ENCODE results near the gene TNFAIP2.

The TNFAIP2 gene

GRCh38 chr14:103087343-103087835 lies 35.9 kb upstream of the TNFAIP2 start:
- no peak overlapping the region for H3K4me3 ChIP-seq (ENCODE audit: insufficient read depth, low read length, poor library complexity, severe bottlenecking)
- no peaks in the 10 kb centered on the region for H3F3A ChIP-seq (ENCODE audit: insufficient read depth)
- H4K20me1 ChIP-seq (ENCODE audit: low read depth, low read length): no peaks in the 10 kb centered on the region
- H3K27me3 ChIP-seq (ENCODE audit: low read length): no peaks in the 10 kb centered on the region
- no peak for TF ChIP-seq CTCF (IDR thresholded peaks at IDR 0.05; ENCODE audit: insufficient read depth, low read length, poor library complexity, severe bottlenecking)
- TF ChIP-seq EZH2phosphoT487 (conservative IDR thresholded peaks at IDR 0.05; ENCODE audit: low read length): no peak
- no peak overlapping the region for H2AFZ ChIP-seq (ENCODE audit: low read depth, low read length, severe bottlenecking)
- H3K9me2 ChIP-seq (replicated peaks; ENCODE audit: insufficient read depth, low read length): no peaks in the 10 kb centered on the region
- H3K9me3 ChIP-seq (ENCODE audit: insufficient read depth, low read length): no peaks in the 10 kb centered on the region
- H3K36me3 ChIP-seq (ENCODE audit: low read length): no peaks in the 10 kb centered on the region
- H3K4me2 ChIP-seq (ENCODE audit: low read depth, low read length, poor library complexity, severe bottlenecking): no peak overlapping the region
- no peak overlapping the region for H3K9ac ChIP-seq (ENCODE audit: low read length)
- H3K27ac ChIP-seq (ENCODE audit: low read depth, low read length): no peak overlapping the region
- H3K79me2 ChIP-seq (ENCODE audit: insufficient read depth, low read length): no peaks in the 10 kb centered on the region

GRCh38 chr14:103088921-103089320 lies 34.3 kb upstream of the TNFAIP2 start:
- Histone ChIP-seq H3K27ac (ENCODE audit: low read depth, low read length) (no peak overlapping the region), H3K9me3 (ENCODE audit: insufficient read depth, low read length) (no peaks in the 10 kb centered on the region), H2AFZ (ENCODE audit: low read depth, low read length, severe bottlenecking) (no peak overlapping the region), H3K4me2 (ENCODE audit: low read depth, low read length, poor library complexity, severe bottlenecking) (no peak overlapping the region), H3F3A (ENCODE audit: insufficient read depth) (no peaks in the 10 kb centered on the region), H3K79me2 (ENCODE audit: insufficient read depth, low read length) (no peaks in the 10 kb centered on the region), H3K36me3 (ENCODE audit: low read length) (no peaks in the 10 kb centered on the region), H3K9me2 (replicated peaks; ENCODE audit: insufficient read depth, low read length) (no peaks in the 10 kb centered on the region), H3K4me3 (ENCODE audit: insufficient read depth, low read length, poor library complexity, severe bottlenecking) (no peak overlapping the region), H3K27me3 (ENCODE audit: low read length) (no peaks in the 10 kb centered on the region), H3K9ac (ENCODE audit: low read length) (no peak overlapping the region), H4K20me1 (ENCODE audit: low read depth, low read length) (no peaks in the 10 kb centered on the region)
- no peak for TF ChIP-seq EZH2phosphoT487 (conservative IDR thresholded peaks at IDR 0.05; ENCODE audit: low read length)
- no peak for TF ChIP-seq CTCF (IDR thresholded peaks at IDR 0.05; ENCODE audit: insufficient read depth, low read length, poor library complexity, severe bottlenecking)

- H3K79me2 ChIP-seq (ENCODE audit: insufficient read depth, low read length): no peaks in the 10 kb centered on the region
- no peak overlapping the region for H3K4me2 ChIP-seq (ENCODE audit: low read depth, low read length, poor library complexity, severe bottlenecking)
These were observed 33.6 kb upstream of the TNFAIP2 start for GRCh38 chr14:103089386-103090335.

More at GRCh38 chr14:103089386-103090335, 33.6 kb upstream of the TNFAIP2 start:
- Histone ChIP-seq H3K36me3 (ENCODE audit: low read length) (no peaks in the 10 kb centered on the region), H4K20me1 (ENCODE audit: low read depth, low read length) (no peaks in the 10 kb centered on the region), H3K4me3 (ENCODE audit: insufficient read depth, low read length, poor library complexity, severe bottlenecking) (no peak overlapping the region), H3K27ac (ENCODE audit: low read depth, low read length) (no peak overlapping the region), H2AFZ (ENCODE audit: low read depth, low read length, severe bottlenecking) (no peak overlapping the region), H3K9ac (ENCODE audit: low read length) (no peak overlapping the region), H3K9me2 (replicated peaks; ENCODE audit: insufficient read depth, low read length) (no peaks in the 10 kb centered on the region), H3K27me3 (ENCODE audit: low read length) (no peaks in the 10 kb centered on the region), H3K9me3 (ENCODE audit: insufficient read depth, low read length) (no peaks in the 10 kb centered on the region), H3F3A (ENCODE audit: insufficient read depth) (no peaks in the 10 kb centered on the region)
- TF ChIP-seq EZH2phosphoT487 (conservative IDR thresholded peaks at IDR 0.05; ENCODE audit: low read length) (no peak), CTCF (IDR thresholded peaks at IDR 0.05; ENCODE audit: insufficient read depth, low read length, poor library complexity, severe bottlenecking) (no peak)

Measured in SU-DHL-6 (cell line).